ENCODE data around the gene TWF2.

- TF ChIP-seq CTCF (IDR thresholded peaks at IDR 0.05; ENCODE audit: low read length) (no peak), EZH2 (IDR thresholded peaks at IDR 0.05; ENCODE audit: borderline replicate concordance, low read length) (no peak)
These were observed 26.0 kb downstream of the TWF2 start for GRCh38 chr3:52213005-52213404.

All from OCI-LY1 (cell line).